ENCODE results near the gene ZNF71.
A peak's percentile ranks its signal among the peaks of the same experiment; 100 is the strongest.

ZNF71 gene

GRCh38 chr19:56594783-56595547, at the start of gene ZNF71:
Gene ZNF71, plus strand, starts transcription at chr19:56595302. Its CDS starts 6,257 bp downstream, at chr19:56601559.
- peak; percentile 57 for TF ChIP-seq TAF1 (IDR thresholded peaks at IDR 0.05; ENCODE audit: low read depth)
- peak; percentile 18; the same call in 1 of the 2 replicates for TF ChIP-seq TCF12 (IDR thresholded peaks at IDR 0.05; ENCODE audit: low read depth)
- TF ChIP-seq YY1 (IDR thresholded peaks at IDR 0.05; ENCODE audit: low read depth) = peak; percentile 32; the same call in 1 of the 2 replicates
- TF ChIP-seq ZBTB7A (IDR thresholded peaks at IDR 0.05; ENCODE audit: low read depth) = peak; percentile 87
- no peak for TF ChIP-seq CEBPB (IDR thresholded peaks at IDR 0.05)
- TF ChIP-seq NFIC (IDR thresholded peaks at IDR 0.05) = no peak
- TF ChIP-seq MAX (IDR thresholded peaks at IDR 0.05) = peak; percentile 39; the same call in 1 of the 2 replicates
- TF ChIP-seq EGR1 (IDR thresholded peaks at IDR 0.05) = no peak

DNA sequence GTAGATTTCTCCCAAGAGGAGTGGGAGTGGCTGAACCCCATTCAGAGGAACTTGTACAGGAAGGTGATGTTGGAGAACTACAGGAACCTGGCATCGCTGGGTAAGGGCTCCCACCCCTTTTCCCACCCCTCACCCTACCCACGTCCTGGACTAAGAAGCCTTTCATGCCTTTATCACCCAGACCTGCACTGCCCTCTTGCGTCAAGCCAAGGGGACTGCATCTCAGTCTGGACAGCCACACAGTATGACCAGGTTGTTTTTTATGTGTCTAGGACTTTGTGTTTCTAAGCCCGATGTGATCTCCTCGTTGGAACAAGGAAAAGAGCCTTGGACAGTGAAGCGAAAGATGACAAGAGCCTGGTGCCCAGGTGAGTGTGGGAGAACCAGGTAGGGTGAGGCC, 47.6 kb upstream of the ZNF71 start:
- TF ChIP-seq TEAD4 (IDR thresholded peaks at IDR 0.05) (no peak), RAD21 (IDR thresholded peaks at IDR 0.05; ENCODE audit: low read depth) (no peak), TCF12 (IDR thresholded peaks at IDR 0.05; ENCODE audit: low read depth) (no peak), ZBTB7A (IDR thresholded peaks at IDR 0.05; ENCODE audit: low read depth) (no peak), CREB1 (IDR thresholded peaks at IDR 0.05; ENCODE audit: low read depth) (no peak), TAF1 (IDR thresholded peaks at IDR 0.05; ENCODE audit: low read depth) (no peak), CEBPB (IDR thresholded peaks at IDR 0.05) (no peak), FOXM1 (IDR thresholded peaks at IDR 0.05; ENCODE audit: borderline replicate concordance, low read depth) (no peak), EGR1 (IDR thresholded peaks at IDR 0.05) (no peak), EP300 (IDR thresholded peaks at IDR 0.05; ENCODE audit: borderline replicate concordance) (no peak), YY1 (IDR thresholded peaks at IDR 0.05; ENCODE audit: low read depth) (no peak), MAX (IDR thresholded peaks at IDR 0.05) (no peak), NFIC (IDR thresholded peaks at IDR 0.05) (no peak)
- TF ChIP-seq, protein P1, sequence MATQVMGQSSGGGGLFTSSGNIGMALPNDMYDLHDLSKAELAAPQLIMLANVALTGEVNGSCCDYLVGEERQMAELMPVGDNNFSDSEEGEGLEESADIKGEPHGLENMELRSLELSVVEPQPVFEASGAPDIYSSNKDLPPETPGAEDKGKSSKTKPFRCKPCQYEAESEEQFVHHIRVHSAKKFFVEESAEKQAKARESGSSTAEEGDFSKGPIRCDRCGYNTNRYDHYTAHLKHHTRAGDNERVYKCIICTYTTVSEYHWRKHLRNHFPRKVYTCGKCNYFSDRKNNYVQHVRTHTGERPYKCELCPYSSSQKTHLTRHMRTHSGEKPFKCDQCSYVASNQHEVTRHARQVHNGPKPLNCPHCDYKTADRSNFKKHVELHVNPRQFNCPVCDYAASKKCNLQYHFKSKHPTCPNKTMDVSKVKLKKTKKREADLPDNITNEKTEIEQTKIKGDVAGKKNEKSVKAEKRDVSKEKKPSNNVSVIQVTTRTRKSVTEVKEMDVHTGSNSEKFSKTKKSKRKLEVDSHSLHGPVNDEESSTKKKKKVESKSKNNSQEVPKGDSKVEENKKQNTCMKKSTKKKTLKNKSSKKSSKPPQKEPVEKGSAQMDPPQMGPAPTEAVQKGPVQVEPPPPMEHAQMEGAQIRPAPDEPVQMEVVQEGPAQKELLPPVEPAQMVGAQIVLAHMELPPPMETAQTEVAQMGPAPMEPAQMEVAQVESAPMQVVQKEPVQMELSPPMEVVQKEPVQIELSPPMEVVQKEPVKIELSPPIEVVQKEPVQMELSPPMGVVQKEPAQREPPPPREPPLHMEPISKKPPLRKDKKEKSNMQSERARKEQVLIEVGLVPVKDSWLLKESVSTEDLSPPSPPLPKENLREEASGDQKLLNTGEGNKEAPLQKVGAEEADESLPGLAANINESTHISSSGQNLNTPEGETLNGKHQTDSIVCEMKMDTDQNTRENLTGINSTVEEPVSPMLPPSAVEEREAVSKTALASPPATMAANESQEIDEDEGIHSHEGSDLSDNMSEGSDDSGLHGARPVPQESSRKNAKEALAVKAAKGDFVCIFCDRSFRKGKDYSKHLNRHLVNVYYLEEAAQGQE (IDR thresholded peaks at IDR 0.05; ENCODE audit: low read depth) = no peak
- TF ChIP-seq, protein P2, sequence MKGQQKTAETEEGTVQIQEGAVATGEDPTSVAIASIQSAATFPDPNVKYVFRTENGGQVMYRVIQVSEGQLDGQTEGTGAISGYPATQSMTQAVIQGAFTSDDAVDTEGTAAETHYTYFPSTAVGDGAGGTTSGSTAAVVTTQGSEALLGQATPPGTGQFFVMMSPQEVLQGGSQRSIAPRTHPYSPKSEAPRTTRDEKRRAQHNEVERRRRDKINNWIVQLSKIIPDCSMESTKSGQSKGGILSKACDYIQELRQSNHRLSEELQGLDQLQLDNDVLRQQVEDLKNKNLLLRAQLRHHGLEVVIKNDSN (IDR thresholded peaks at IDR 0.05) = no peak

DNA sequence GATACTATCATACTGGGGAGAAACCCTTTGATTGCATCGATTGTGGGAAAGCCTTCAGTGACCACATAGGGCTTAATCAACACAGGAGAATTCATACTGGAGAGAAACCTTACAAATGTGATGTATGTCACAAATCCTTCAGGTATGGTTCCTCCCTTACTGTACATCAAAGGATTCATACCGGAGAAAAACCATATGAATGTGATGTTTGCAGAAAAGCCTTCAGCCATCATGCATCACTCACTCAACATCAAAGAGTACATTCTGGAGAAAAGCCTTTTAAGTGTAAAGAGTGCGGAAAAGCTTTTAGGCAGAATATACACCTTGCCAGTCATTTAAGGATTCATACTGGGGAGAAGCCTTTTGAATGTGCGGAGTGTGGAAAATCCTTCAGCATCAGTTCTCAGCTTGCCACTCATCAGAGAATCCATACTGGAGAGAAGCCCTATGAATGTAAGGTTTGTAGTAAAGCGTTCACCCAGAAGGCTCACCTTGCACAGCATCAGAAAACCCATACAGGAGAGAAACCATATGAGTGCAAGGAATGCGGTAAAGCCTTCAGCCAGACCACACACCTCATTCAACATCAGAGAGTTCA, 40.7 kb upstream of the ZNF71 start:
- no peak for TF ChIP-seq YY1 (IDR thresholded peaks at IDR 0.05; ENCODE audit: low read depth)
- no peak for TF ChIP-seq TEAD4 (IDR thresholded peaks at IDR 0.05)
- no peak for TF ChIP-seq TCF12 (IDR thresholded peaks at IDR 0.05; ENCODE audit: low read depth)
- TF ChIP-seq EP300 (IDR thresholded peaks at IDR 0.05; ENCODE audit: borderline replicate concordance) = no peak
- no peak for TF ChIP-seq EGR1 (IDR thresholded peaks at IDR 0.05)
- TF ChIP-seq, protein P2 (IDR thresholded peaks at IDR 0.05) = no peak
- TF ChIP-seq MAX (IDR thresholded peaks at IDR 0.05) = no peak
- TF ChIP-seq TAF1 (IDR thresholded peaks at IDR 0.05; ENCODE audit: low read depth) = no peak
- no peak for TF ChIP-seq RAD21 (IDR thresholded peaks at IDR 0.05; ENCODE audit: low read depth)
- no peak for TF ChIP-seq CREB1 (IDR thresholded peaks at IDR 0.05; ENCODE audit: low read depth)
- TF ChIP-seq, protein P1 (IDR thresholded peaks at IDR 0.05; ENCODE audit: low read depth) = no peak
- TF ChIP-seq FOXM1 (IDR thresholded peaks at IDR 0.05; ENCODE audit: borderline replicate concordance, low read depth) = no peak
- no peak for TF ChIP-seq ZBTB7A (IDR thresholded peaks at IDR 0.05; ENCODE audit: low read depth)

DNA sequence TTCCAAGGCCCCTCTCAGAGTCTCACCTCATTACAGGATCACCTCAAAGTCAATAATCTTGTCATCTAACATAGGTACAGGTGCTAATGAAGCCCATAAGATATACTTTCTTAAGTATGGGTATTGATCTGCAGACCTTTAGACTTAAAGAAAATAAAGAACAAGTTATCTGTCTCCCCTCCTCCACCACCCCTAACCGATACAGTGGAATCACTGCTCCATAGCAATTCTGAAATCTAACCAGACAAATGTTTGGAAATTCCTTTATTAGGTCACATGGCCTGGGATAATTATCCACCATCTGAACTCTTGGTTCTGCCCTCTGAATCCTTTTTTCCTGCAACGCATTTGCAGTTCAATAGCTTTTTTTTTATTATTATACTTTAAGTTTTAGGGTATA, 32.3 kb upstream of the ZNF71 start:
- TF ChIP-seq ZBTB7A (IDR thresholded peaks at IDR 0.05; ENCODE audit: low read depth) = no peak
- TF ChIP-seq TEAD4 (IDR thresholded peaks at IDR 0.05) = no peak
- no peak for TF ChIP-seq FOXM1 (IDR thresholded peaks at IDR 0.05; ENCODE audit: borderline replicate concordance, low read depth)
- no peak for TF ChIP-seq TAF1 (IDR thresholded peaks at IDR 0.05; ENCODE audit: low read depth)
- TF ChIP-seq CREB1 (IDR thresholded peaks at IDR 0.05; ENCODE audit: low read depth) = no peak
- TF ChIP-seq, protein P2 (IDR thresholded peaks at IDR 0.05) = no peak
- no peak for TF ChIP-seq EGR1 (IDR thresholded peaks at IDR 0.05)
- TF ChIP-seq MAX (IDR thresholded peaks at IDR 0.05) = no peak
- no peak for TF ChIP-seq RAD21 (IDR thresholded peaks at IDR 0.05; ENCODE audit: low read depth)
- no peak for TF ChIP-seq NFIC (IDR thresholded peaks at IDR 0.05)
- TF ChIP-seq TCF12 (IDR thresholded peaks at IDR 0.05; ENCODE audit: low read depth) = no peak
- TF ChIP-seq, protein P1 (IDR thresholded peaks at IDR 0.05; ENCODE audit: low read depth) = no peak
- no peak for TF ChIP-seq EP300 (IDR thresholded peaks at IDR 0.05; ENCODE audit: borderline replicate concordance)
- no peak for TF ChIP-seq YY1 (IDR thresholded peaks at IDR 0.05; ENCODE audit: low read depth)
- no peak for TF ChIP-seq CEBPB (IDR thresholded peaks at IDR 0.05)

Data from Ishikawa (cell line).